ENCODE results near the gene GPHN.
"Not testable (repeated sequence)": the region's sequence is repeated elsewhere in the genome, so short reads cannot be mapped to it uniquely, and the experiment has no call there.

GPHN gene

GRCh38 chr14:66502836-66503235 lies 5.1 kb upstream of the GPHN start:
- not testable (repeated sequence) for DNase-seq

- DNase-seq: no peak
Observed at GRCh38 chr14:66503532-66503931, 4.4 kb upstream of the GPHN start.

- no peak for DNase-seq
Observed at GRCh38 chr14:66507181-66507721, 696 bp upstream of the GPHN start.

- no peak for DNase-seq
Observed at GRCh38 chr14:66508547-66508845, 549 bp downstream of the GPHN start.

- DNase-seq: peak; percentile 27
Observed at GRCh38 chr14:66508846-66509621, 1.1 kb downstream of the GPHN start.

GRCh38 chr14:66509874-66510273 lies 1.9 kb downstream of the GPHN start:
- DNase-seq: no peak

GRCh38 chr14:66511849-66512248 lies 3.9 kb downstream of the GPHN start:
- DNase-seq: no peak

- DNase-seq: no peak
Observed at GRCh38 chr14:66514213-66514612, 6.3 kb downstream of the GPHN start.

GRCh38 chr14:66530526-66530925 lies 22.6 kb downstream of the GPHN start:
- DNase-seq: no peak

- DNase-seq: no peak
Observed at GRCh38 chr14:66539034-66539433, 31.1 kb downstream of the GPHN start.

- no peak for DNase-seq
Observed at GRCh38 chr14:66540038-66540437, 32.1 kb downstream of the GPHN start.

- DNase-seq: no peak
Observed at GRCh38 chr14:66541627-66542026, 33.7 kb downstream of the GPHN start.

- no peak for DNase-seq
Observed at GRCh38 chr14:66543996-66544395, 36.0 kb downstream of the GPHN start.

GRCh38 chr14:66545191-66545590 lies 37.2 kb downstream of the GPHN start:
- not testable (repeated sequence) for DNase-seq

GRCh38 chr14:66545751-66546150 lies 37.8 kb downstream of the GPHN start:
- not testable (repeated sequence) for DNase-seq

- DNase-seq: no peak
Observed at GRCh38 chr14:66563731-66564130, 55.8 kb downstream of the GPHN start.

- DNase-seq: no peak
Observed at GRCh38 chr14:66568220-66568619, 60.3 kb downstream of the GPHN start.

GRCh38 chr14:66572826-66573225 lies 64.9 kb downstream of the GPHN start:
- DNase-seq: no peak

- no peak for DNase-seq
Observed at GRCh38 chr14:66575014-66575413, 67.1 kb downstream of the GPHN start.

GRCh38 chr14:66575939-66576338 lies 68.0 kb downstream of the GPHN start:
- DNase-seq: no peak

GRCh38 chr14:66587753-66588152 lies 79.8 kb downstream of the GPHN start:
- DNase-seq: not testable (repeated sequence)

GRCh38 chr14:66595394-66595793 lies 87.4 kb downstream of the GPHN start:
- no peak for DNase-seq

GRCh38 chr14:66596241-66596985 lies 88.5 kb downstream of the GPHN start:
- no peak for DNase-seq

GRCh38 chr14:66600416-66600815 lies 92.5 kb downstream of the GPHN start:
- peak; percentile 41 for DNase-seq
